IPS-20b (cell line): ENCODE data around the gene CD101.

Experiments
- H3K27ac ChIP-seq: one replicate; pipeline ENCODE4 v1.5.1; 2013; ENCODE audit warnings: low read length
- H3K27me3 ChIP-seq: 2 replicates; pipeline ENCODE4 v1.6.1; 2013; ENCODE audit warnings: mild to moderate bottlenecking, low read length, inconsistent platforms; ENCODE audit not compliant: insufficient read depth
- H3K36me3 ChIP-seq: 2 replicates; pipeline ENCODE4 v1.6.1; 2013; ENCODE audit warnings: low read depth, mild to moderate bottlenecking, inconsistent platforms, low read length, moderate library complexity; ENCODE audit not compliant: insufficient read depth
- H3K4me1 ChIP-seq: 2 replicates; pipeline ENCODE4 v1.6.1; 2013; ENCODE audit warnings: mild to moderate bottlenecking, control low read depth, inconsistent platforms, low read length, moderate library complexity; ENCODE audit not compliant: insufficient read depth
- H3K4me3 ChIP-seq: 2 replicates; pipeline ENCODE4 v1.5.1; 2013; ENCODE audit warnings: mild to moderate bottlenecking, low read length, inconsistent platforms
- H3K9ac ChIP-seq: 2 replicates; pipeline ENCODE4 v1.6.1; 2013; ENCODE audit warnings: low read depth, mild to moderate bottlenecking, inconsistent platforms, low read length, moderate library complexity
- H3K9me3 ChIP-seq: 2 replicates; pipeline ENCODE4 v1.6.1; 2013; ENCODE audit warnings: mild to moderate bottlenecking, low read depth, low read length, inconsistent platforms; ENCODE audit not compliant: insufficient read depth

Gene CD101

GRCh38 chr1:117020526-117021156, 19.1 kb downstream of the CD101 start:
- H3K4me3 ChIP-seq: no peak overlapping the region
- no peaks in the 10 kb centered on the region for H3K36me3 ChIP-seq
- H3K27ac ChIP-seq: no peak overlapping the region
- H3K9me3 ChIP-seq: no peaks in the 10 kb centered on the region
- H3K4me1 ChIP-seq: peaks cover 2% of the 10 kb centered on the region; the same call in 1 of the 2 replicates
- H3K9ac ChIP-seq: no peak overlapping the region
- H3K27me3 ChIP-seq: no peaks in the 10 kb centered on the region

- Histone ChIP-seq H3K9me3 (no peaks in the 10 kb centered on the region), H3K27me3 (no peaks in the 10 kb centered on the region), H3K4me1 (no peaks in the 10 kb centered on the region), H3K36me3 (no peaks in the 10 kb centered on the region), H3K27ac (no peak overlapping the region), H3K4me3 (no peak overlapping the region), H3K9ac (no peak overlapping the region)
Observed at GRCh38 chr1:117022114-117022513, 20.6 kb downstream of the CD101 start.

- H3K27ac ChIP-seq: no peak overlapping the region
- H3K36me3 ChIP-seq: no peaks in the 10 kb centered on the region
- H3K4me1 ChIP-seq: no peaks in the 10 kb centered on the region
- no peaks in the 10 kb centered on the region for H3K27me3 ChIP-seq
- H3K4me3 ChIP-seq: no peak overlapping the region
- no peak overlapping the region for H3K9ac ChIP-seq
- no peaks in the 10 kb centered on the region for H3K9me3 ChIP-seq
Observed at GRCh38 chr1:117025568-117025967, 24.0 kb downstream of the CD101 start.

DNA sequence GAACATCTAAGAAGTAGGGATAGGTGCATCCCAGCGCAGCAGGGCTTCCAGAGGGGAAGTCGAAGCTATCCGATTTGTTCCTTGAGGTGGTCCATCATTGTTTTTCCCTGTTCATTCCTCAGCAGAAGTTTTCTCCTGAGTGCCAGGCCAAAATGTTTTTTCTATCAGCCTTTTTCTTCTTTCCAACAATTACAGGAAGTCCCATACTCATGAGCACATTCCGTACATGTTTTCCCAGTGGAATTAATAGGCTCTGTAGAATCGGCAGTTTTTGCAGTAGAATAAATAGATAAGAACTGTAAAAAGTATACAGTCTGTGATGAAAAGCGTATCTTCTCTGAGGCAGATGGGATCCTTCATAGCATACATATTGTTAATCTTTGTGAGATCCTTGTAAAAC, 24.8 kb downstream of the CD101 start:
- Histone ChIP-seq H3K4me3 (no peak overlapping the region), H3K27ac (no peak overlapping the region), H3K9ac (no peak overlapping the region), H3K36me3 (no peaks in the 10 kb centered on the region), H3K4me1 (no peaks in the 10 kb centered on the region), H3K27me3 (no peaks in the 10 kb centered on the region), H3K9me3 (no peaks in the 10 kb centered on the region)

DNA sequence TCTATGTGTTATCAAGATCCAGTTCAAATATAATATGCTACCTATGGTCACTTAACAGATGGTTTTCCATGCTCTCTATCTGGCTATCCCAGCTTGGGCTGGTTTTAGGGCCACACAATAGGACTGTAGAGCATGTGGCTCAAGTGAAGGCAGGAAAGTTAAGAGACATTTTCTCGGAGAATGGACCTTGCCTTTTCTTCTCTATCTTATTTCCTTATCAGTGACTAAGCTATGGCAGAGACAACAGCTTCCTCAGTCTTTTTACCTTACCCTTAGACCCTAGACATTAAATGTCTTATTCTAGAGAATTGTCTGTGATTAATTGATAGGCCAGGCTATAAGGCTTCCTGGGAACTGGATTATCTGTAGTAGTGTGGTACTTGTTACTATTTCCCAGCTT, 28.1 kb downstream of the CD101 start:
- no peak overlapping the region for H3K9ac ChIP-seq
- no peak overlapping the region for H3K27ac ChIP-seq
- no peaks in the 10 kb centered on the region for H3K9me3 ChIP-seq
- H3K36me3 ChIP-seq: no peaks in the 10 kb centered on the region
- no peaks in the 10 kb centered on the region; the same call in 1 of the 2 replicates for H3K4me1 ChIP-seq
- H3K27me3 ChIP-seq: no peaks in the 10 kb centered on the region
- no peak overlapping the region for H3K4me3 ChIP-seq

- Histone ChIP-seq H3K36me3 (no peaks in the 10 kb centered on the region), H3K9me3 (no peaks in the 10 kb centered on the region), H3K27ac (no peak overlapping the region), H3K27me3 (no peaks in the 10 kb centered on the region), H3K4me1 (no peaks in the 10 kb centered on the region; the same call in 1 of the 2 replicates), H3K9ac (no peak overlapping the region), H3K4me3 (no peak overlapping the region)
Observed at GRCh38 chr1:117030271-117030877, 28.8 kb downstream of the CD101 start.

- no peaks in the 10 kb centered on the region; the same call in 1 of the 2 replicates for H3K4me1 ChIP-seq
- H3K36me3 ChIP-seq: no peaks in the 10 kb centered on the region
- H3K27me3 ChIP-seq: no peaks in the 10 kb centered on the region
- no peaks in the 10 kb centered on the region for H3K9me3 ChIP-seq
- no peak overlapping the region for H3K9ac ChIP-seq
- H3K4me3 ChIP-seq: no peak overlapping the region
- H3K27ac ChIP-seq: no peak overlapping the region
Observed at GRCh38 chr1:117032266-117032665, 30.7 kb downstream of the CD101 start.

DNA sequence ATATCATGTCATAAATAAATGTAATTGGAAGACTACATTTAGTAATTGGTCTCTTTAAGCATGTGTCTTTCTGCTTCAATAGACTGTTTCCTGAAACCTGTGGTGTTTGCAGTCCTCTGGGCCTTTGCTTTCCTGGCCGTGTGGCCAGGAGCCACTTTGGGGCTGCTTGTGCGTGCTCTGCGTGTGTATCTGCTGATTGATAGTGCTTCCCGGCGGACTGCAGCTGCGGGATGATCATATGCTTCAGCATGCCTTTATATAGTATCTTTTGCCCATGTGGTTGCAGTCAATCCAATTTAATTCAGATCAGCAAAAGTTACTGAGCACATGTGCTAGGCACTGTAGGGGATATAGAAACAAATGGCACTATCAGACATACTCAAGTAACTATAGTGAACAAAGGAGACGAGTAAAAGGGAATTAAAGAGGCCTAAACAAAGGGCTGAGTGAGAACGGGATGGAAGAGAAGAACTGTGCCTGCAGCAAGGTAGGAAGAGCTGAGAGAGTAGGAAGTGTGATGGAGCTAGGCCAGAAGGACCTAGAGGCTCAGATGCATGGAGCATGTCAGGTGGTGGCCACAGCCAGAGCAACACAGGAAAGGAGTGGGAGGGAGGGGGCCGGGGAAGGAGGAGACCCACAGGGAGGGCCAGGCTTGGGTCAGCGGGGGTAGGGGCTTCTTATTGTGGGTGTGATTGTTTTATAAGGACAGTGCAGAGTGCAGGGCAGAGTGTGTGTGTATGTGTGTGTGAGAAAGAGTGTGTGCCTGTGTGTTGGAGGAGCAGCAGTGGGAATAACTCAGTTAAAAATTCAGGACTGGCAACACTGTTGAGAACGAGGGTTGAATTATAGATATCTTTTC, 31.4 kb downstream of the CD101 start:
- H3K4me1 ChIP-seq: no peaks in the 10 kb centered on the region; the same call in 1 of the 2 replicates
- H3K27me3 ChIP-seq: no peaks in the 10 kb centered on the region
- H3K36me3 ChIP-seq: no peaks in the 10 kb centered on the region
- H3K27ac ChIP-seq: no peak overlapping the region
- H3K9me3 ChIP-seq: no peaks in the 10 kb centered on the region
- no peak overlapping the region for H3K4me3 ChIP-seq
- H3K9ac ChIP-seq: no peak overlapping the region

DNA sequence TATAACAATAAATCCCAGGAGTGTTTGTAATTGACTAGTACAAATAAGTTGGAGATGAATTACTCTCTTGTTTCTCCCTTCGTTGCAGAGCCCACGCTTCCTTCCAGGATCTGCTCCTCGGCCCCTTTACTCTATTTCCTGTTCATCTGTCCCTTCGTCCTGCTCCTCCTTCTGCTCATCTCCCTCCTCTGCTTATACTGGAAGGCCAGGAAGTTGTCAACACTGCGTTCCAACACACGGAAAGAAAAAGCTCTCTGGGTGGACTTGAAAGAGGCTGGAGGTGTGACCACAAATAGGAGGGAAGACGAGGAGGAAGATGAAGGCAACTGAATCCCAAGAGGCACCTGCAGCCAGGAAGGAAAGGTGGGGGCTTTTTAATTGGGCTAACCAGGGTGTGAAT, 32.2 kb downstream of the CD101 start:
- Histone ChIP-seq H3K27ac (no peak overlapping the region), H3K36me3 (no peaks in the 10 kb centered on the region)

DNA sequence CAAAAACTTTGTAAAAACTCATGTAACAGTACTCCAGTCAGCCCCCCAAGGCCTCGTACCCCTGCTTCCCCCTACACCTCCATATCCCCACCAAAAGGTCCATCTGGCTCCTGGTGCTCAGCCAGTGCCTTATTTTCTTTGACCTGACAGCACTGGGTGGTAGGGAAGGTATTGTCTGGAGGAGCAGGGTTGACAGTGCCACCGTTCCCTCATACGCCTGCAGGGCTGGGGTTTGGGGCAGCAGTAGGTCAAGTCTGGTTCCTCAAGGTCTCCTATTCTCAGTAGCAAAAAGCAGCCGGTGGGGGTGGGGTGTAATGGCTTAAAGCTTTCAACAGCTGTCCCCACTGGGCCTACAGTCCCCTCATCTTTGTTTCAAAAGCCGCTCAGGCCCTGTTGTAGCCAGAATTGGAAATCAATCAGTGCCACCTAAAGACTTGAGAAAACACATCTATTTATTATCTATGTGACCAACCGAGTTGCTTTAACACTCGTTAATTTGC, 33.3 kb downstream of the CD101 start:
- no peaks in the 10 kb centered on the region for H3K9me3 ChIP-seq
- H3K4me1 ChIP-seq: no peaks in the 10 kb centered on the region; the same call in 1 of the 2 replicates
- H3K27me3 ChIP-seq: no peaks in the 10 kb centered on the region
- no peak overlapping the region for H3K4me3 ChIP-seq
- no peak overlapping the region for H3K9ac ChIP-seq
- no peak overlapping the region for H3K27ac ChIP-seq
- no peaks in the 10 kb centered on the region for H3K36me3 ChIP-seq

More for the DNA sequence above, 32.2 kb downstream of the CD101 start:
- no peaks in the 10 kb centered on the region for H3K9me3 ChIP-seq
- H3K27me3 ChIP-seq: no peaks in the 10 kb centered on the region
- H3K4me1 ChIP-seq: no peaks in the 10 kb centered on the region; the same call in 1 of the 2 replicates
- H3K9ac ChIP-seq: no peak overlapping the region
- no peak overlapping the region for H3K4me3 ChIP-seq

GRCh38 chr1:117036018-117036461, 34.5 kb downstream of the CD101 start:
- Histone ChIP-seq H3K4me1 (no peaks in the 10 kb centered on the region; the same call in 1 of the 2 replicates), H3K27ac (no peak overlapping the region), H3K9ac (no peak overlapping the region), H3K9me3 (no peaks in the 10 kb centered on the region), H3K36me3 (no peaks in the 10 kb centered on the region), H3K27me3 (no peaks in the 10 kb centered on the region), H3K4me3 (no peak overlapping the region)
